ENCODE measurements around the gene PCLAF. TPM values are rescaled to one million over a fixed set of nuclear protein-coding genes. Genes with fewer than 3 reads are reported as not detected.
"Not testable (repeated sequence)": the region's sequence is repeated elsewhere in the genome, so short reads cannot be mapped to it uniquely, and the experiment has no call there.

PCLAF gene
- total and polyA plus RNA-seq, 4 donors: 1.4 to 72.2 (median 3.4) TPM

DNA sequence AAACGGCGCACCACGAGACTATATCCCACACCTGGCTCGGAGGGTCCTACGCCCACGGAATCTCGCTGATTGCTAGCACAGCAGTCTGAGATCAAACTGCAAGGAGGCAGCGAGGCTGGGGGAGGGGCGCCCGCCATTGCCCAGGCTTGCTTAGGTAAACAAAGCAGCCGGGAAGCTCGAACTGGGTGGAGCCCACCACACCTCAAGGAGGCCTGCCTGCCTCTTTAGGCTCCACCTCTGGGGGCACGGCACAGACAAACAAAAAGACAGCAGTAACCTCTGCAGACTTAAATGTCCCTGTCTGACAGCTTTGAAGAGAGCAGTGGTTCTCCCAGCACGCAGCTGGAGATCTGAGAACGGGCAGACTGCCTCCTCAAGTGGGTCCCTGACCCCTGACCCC is 54.3 kb downstream of the PCLAF start:
- not testable (repeated sequence) for H3K27me3 ChIP-seq (ENCODE audit: control insufficient read depth in 4 of 4, insufficient read depth in 4 of 4, low read length in 3 of 4); H3K36me3 ChIP-seq (ENCODE audit: control insufficient read depth in 4 of 4, insufficient read depth in 3 of 4, low read depth in 1 of 4, low read length in 3 of 4); H3K27ac ChIP-seq (ENCODE audit: low read depth in 1 of 2, low read length in 2 of 2); H3K9ac ChIP-seq (ENCODE audit: low read depth in 1 of 2, low read length in 2 of 2); DNase-seq (ENCODE audit: low spot score); H3K4me3 ChIP-seq (ENCODE audit: low read depth in 1 of 3, low read length in 3 of 3); H3K4me1 ChIP-seq (ENCODE audit: control insufficient read depth in 4 of 4, insufficient read depth in 4 of 4, low read length in 3 of 4); H3K9me3 ChIP-seq (ENCODE audit: control insufficient read depth in 4 of 4, low read length in 3 of 4)
- 67% methylated on average over 3 of the region's 15 CpGs for WGBS

DNA sequence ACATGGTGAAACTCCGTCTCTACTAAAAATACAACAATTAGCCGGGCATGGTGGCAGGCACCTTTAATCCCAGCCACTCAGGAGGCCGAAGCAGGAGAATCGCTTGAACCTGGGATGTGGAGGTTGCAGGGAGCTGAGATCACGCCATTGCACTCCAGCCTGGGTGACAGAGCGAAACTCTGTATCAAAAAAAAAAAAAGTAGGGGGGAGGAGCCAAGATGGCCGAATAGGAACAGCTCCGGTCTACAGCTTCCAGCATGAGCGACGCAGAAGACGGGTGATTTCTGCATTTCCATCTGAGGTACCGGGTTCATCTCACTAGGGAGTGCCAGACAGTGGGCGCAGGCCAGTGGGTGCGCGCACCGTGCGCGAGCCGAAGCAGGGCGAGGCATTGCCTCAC is 54.8 kb downstream of the PCLAF start:
- H3K4me1 ChIP-seq (ENCODE audit: control insufficient read depth in 4 of 4, insufficient read depth in 4 of 4, low read length in 3 of 4); H3K36me3 ChIP-seq (ENCODE audit: control insufficient read depth in 4 of 4, insufficient read depth in 3 of 4, low read depth in 1 of 4, low read length in 3 of 4); DNase-seq (ENCODE audit: low spot score); H3K9me3 ChIP-seq (ENCODE audit: control insufficient read depth in 4 of 4, low read length in 3 of 4); H3K4me3 ChIP-seq (ENCODE audit: low read depth in 1 of 3, low read length in 3 of 3); H3K27me3 ChIP-seq (ENCODE audit: control insufficient read depth in 4 of 4, insufficient read depth in 4 of 4, low read length in 3 of 4); H3K27ac ChIP-seq (ENCODE audit: low read depth in 1 of 2, low read length in 2 of 2); H3K9ac ChIP-seq (ENCODE audit: low read depth in 1 of 2, low read length in 2 of 2): not testable (repeated sequence)
- 88% methylated on average over 11 of the region's 20 CpGs for WGBS

DNA sequence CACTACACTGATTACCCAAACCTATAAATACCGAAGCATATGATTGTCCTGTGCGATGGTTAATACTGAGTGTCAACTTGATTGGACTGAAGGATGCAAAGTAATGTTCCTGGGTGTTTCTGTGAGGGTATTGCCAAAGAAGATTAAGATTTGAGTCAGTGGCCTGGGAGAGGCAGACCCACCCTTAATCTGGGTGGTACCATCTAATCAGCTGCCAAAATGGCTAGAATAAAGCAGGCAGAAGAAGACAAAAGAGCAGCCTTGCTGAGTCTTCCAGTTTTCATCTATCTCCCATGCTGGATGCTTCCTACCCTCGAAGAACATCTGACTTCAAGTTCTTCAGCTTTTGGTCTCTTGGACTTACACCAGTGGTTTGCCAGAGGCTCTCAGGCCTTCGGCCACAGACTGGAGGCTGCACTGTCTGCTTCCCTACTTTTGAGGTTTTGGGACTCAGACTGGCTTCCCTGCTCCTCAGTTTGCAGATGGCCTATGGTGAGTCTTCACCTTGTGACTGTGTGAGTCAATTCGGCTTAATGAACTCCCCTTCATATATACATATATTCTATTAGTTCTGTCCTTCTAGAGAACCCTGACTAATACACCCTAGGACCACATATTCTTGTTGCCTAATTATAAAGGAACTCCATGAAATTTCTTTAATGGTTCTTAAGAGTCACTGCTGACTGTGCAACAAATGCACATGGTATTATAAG is 56.9 kb downstream of the PCLAF start:
- TF ChIP-seq, protein P1, sequence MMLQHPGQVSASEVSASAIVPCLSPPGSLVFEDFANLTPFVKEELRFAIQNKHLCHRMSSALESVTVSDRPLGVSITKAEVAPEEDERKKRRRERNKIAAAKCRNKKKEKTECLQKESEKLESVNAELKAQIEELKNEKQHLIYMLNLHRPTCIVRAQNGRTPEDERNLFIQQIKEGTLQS (IDR thresholded peaks at IDR 0.05): no peak
- TF ChIP-seq, protein P2, sequence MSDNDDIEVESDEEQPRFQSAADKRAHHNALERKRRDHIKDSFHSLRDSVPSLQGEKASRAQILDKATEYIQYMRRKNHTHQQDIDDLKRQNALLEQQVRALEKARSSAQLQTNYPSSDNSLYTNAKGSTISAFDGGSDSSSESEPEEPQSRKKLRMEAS (IDR thresholded peaks at IDR 0.05): no peak
- Histone ChIP-seq H3K4me1 (ENCODE audit: control insufficient read depth in 4 of 4, insufficient read depth in 4 of 4, low read length in 3 of 4) (no peaks in the 10 kb centered on the region), H3K9ac (ENCODE audit: low read depth in 1 of 2, low read length in 2 of 2) (no peak overlapping the region), H3K27me3 (ENCODE audit: control insufficient read depth in 4 of 4, insufficient read depth in 4 of 4, low read length in 3 of 4) (no peaks in the 10 kb centered on the region), H3K4me3 (ENCODE audit: low read depth in 1 of 3, low read length in 3 of 3) (no peak overlapping the region), H3K27ac (ENCODE audit: low read depth in 1 of 2, low read length in 2 of 2) (no peak overlapping the region), H3K36me3 (ENCODE audit: control insufficient read depth in 4 of 4, insufficient read depth in 3 of 4, low read depth in 1 of 4, low read length in 3 of 4) (no peaks in the 10 kb centered on the region), H3K9me3 (ENCODE audit: control insufficient read depth in 4 of 4, low read length in 3 of 4) (no peaks in the 10 kb centered on the region)
- no peak for DNase-seq (ENCODE audit: low spot score)
- 97% methylated on average over 5 of the region's 5 CpGs for WGBS

DNA sequence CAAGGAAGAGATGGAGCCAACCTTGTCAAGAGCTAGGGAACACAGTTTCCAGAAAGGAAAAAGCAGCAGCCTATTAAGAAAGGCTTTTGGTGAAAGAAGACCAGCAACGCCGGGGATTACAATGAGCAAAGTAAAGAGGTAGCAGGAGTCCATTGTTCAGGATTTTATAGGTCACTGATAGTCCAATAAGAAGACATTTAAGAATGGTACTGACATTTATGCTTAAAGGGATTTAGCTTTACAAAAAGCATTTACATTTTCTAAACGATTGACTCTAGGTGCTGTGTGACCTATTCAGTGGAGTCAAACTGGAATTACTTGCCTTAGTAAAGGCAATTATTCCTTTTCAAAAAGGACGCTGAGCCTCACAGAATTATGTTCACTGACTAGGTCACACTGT is 66.0 kb downstream of the PCLAF start:
- no peak overlapping the region for H3K9ac ChIP-seq (ENCODE audit: low read depth in 1 of 2, low read length in 2 of 2)
- TF ChIP-seq GABPA (IDR thresholded peaks at IDR 0.05 in 1 of 2, conservative IDR thresholded peaks at IDR 0.05 in 1 of 2) (no peak), FOXA2 (IDR thresholded peaks at IDR 0.05) (no peak), HNF4G (IDR thresholded peaks at IDR 0.05) (no peak), RXRA (IDR thresholded peaks at IDR 0.05) (no peak), RAD21 (IDR thresholded peaks at IDR 0.05) (no peak), TAF1 (conservative IDR thresholded peaks at IDR 0.05) (no peak), FOXA1 (IDR thresholded peaks at IDR 0.05) (no peak), YY1 (IDR thresholded peaks at IDR 0.05) (no peak), JUND (IDR thresholded peaks at IDR 0.05) (no peak), SP1 (IDR thresholded peaks at IDR 0.05) (no peak), EGR1 (IDR thresholded peaks at IDR 0.05; ENCODE audit: low read depth in 2 of 2) (no peak)
- TF ChIP-seq, protein P2 (IDR thresholded peaks at IDR 0.05): no peak
- TF ChIP-seq, protein P1 (IDR thresholded peaks at IDR 0.05): no peak
- DNase-seq (ENCODE audit: low spot score): no peak
- 90% methylated on average over 4 of the region's 4 CpGs for WGBS
- H3K27me3 ChIP-seq (ENCODE audit: control insufficient read depth in 4 of 4, insufficient read depth in 4 of 4, low read length in 3 of 4): no peaks in the 10 kb centered on the region
- no peak overlapping the region for H3K4me3 ChIP-seq (ENCODE audit: low read depth in 1 of 3, low read length in 3 of 3)
- no peaks in the 10 kb centered on the region for H3K9me3 ChIP-seq (ENCODE audit: control insufficient read depth in 4 of 4, low read length in 3 of 4)
- peaks cover 0 to 1% (median under 1%) of the 10 kb centered on the region in 4 donors for H3K4me1 ChIP-seq (ENCODE audit: control insufficient read depth in 4 of 4, insufficient read depth in 4 of 4, low read length in 3 of 4)
- no peaks in the 10 kb centered on the region for H3K36me3 ChIP-seq (ENCODE audit: control insufficient read depth in 4 of 4, insufficient read depth in 3 of 4, low read depth in 1 of 4, low read length in 3 of 4)
- H3K27ac ChIP-seq (ENCODE audit: low read depth in 1 of 2, low read length in 2 of 2): no peak overlapping the region

Data from liver (tissue), 9 donors.